PC-3 (cell line): ENCODE measurements around the gene MRFAP1L1.

Experiments
- CTCF ChIP-seq: fragments of 300-600 bp; sonication (generic); conservative IDR thresholded peaks from 2 replicates; pipeline ENCODE4 v1.5.1; 2017; ENCODE audit warnings: antibody characterized with exemption, low read depth, mild to moderate bottlenecking, low read length
- EZH2 ChIP-seq: fragments of 300-600 bp; sonication (generic); IDR thresholded peaks from one replicate; pipeline ENCODE4 v1.6.1; 2017; ENCODE audit warnings: antibody characterized with exemption, mild to moderate bottlenecking, low read length; ENCODE audit not compliant: unreplicated experiment
- EZH2phosphoT487 ChIP-seq: fragments of 300-600 bp; sonication (generic); IDR thresholded peaks from 2 replicates; pipeline ENCODE4 v1.6.1; 2018; ENCODE audit warnings: mild to moderate bottlenecking, antibody characterized with exemption, low read length, borderline replicate concordance

GRCh38 chr4:6687947-6688878 is 21.5 kb downstream of the MRFAP1L1 start:
- TF ChIP-seq CTCF (no peak), EZH2 (no peak), EZH2phosphoT487 (no peak)
